Stimulated activated CD4-positive, alpha-beta T cell treated with anti-CD3 and anti-CD28 coated beads, Interleukin-2, amount 100 ng/mL, for 24 hours (primary cell): ENCODE data around the gene TSPY9.
"Not testable (repeated sequence)": the region's sequence is repeated elsewhere in the genome, so short reads cannot be mapped to it uniquely, and the experiment has no call there.

Experiments used
- DNase-seq, 2 donors: peaks; one replicate each; pipeline ENCODE4 v3.0.0-alpha.2; 2020

TSPY9 gene

GRCh38 chrY:9486967-9487366, at the start of gene TSPY9:
TSPY9 (plus strand) TSS chrY:9487267; CDS start chrY:9487313, 46 bp downstream.
- not testable (repeated sequence) for DNase-seq

- DNase-seq: not testable (repeated sequence)
Measured at GRCh38 chrY:9466655-9467054, 20.4 kb upstream of the TSPY9 start, which contains the start of gene TSPY1. TSPY1 (plus strand) TSS chrY:9466955; CDS start chrY:9467001, 46 bp downstream.

- peak in 1 of 2 donors; percentile 16 for DNase-seq
Measured at GRCh38 chrY:9504396-9504795, 17.3 kb downstream of the TSPY9 start.

- DNase-seq: peak in 1 of 2 donors; percentile 14
Measured at GRCh38 chrY:9516287-9516686, 29.2 kb downstream of the TSPY9 start.

- DNase-seq: not testable (repeated sequence)
Measured at GRCh38 chrY:9527580-9527979, 40.5 kb downstream of the TSPY9 start, which contains the start of gene TSPY10. TSPY10 (plus strand) TSS chrY:9527880; CDS start chrY:9527926, 46 bp downstream.
